GM18499 (cell line): ENCODE results near the gene ARAP1.

Experiments
- ATAC-seq: cut with Tn5 transposase; IDR thresholded peaks from one replicate; pipeline ENCODE4 v1.9.1; 2021; ENCODE audit warnings: moderate number of reproducible peaks; ENCODE audit not compliant: insufficient read depth, unreplicated experiment

Gene ARAP1

DNA sequence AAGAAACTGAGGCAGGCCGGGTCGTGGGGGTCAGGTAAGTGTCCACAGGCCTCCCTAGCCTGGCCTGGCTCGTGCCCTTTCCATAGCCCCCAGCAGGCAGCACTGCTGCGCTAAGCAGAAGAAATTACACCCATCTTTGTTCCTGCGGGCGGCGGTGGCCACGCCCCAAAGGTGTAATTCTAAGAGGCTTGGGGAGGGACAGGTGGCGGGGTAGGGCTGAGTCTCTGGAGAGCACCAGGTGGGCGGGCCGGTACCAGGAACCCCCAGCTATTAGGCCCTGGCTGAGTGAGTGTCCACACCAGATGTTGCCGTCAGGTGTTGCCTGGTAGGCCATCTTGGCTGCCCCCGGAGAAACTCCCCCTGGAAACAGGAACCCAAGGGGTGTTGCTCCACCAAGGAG lies 12.3 kb upstream of the ARAP1 start:
- ATAC-seq, result no peak

DNA sequence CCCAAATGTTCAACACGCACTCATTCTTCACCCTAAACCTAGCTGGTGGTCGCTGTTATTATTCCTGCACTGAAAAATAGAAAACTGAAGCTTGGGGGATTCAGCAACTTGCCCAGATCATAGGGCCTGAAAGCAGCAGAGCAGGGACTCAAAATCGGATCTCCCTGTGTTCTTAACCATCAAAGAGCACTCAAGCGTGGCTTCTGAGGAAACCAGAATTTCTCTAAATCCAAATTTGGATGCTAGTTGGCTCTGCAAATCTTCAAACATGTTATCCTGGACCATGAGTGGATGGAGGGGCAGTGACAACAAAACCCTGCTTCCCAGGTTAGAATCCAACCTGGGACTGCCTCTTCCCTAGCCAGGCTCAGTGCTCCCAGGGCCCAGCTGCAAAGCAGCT lies 11.6 kb upstream of the ARAP1 start:
- no peak for ATAC-seq

DNA sequence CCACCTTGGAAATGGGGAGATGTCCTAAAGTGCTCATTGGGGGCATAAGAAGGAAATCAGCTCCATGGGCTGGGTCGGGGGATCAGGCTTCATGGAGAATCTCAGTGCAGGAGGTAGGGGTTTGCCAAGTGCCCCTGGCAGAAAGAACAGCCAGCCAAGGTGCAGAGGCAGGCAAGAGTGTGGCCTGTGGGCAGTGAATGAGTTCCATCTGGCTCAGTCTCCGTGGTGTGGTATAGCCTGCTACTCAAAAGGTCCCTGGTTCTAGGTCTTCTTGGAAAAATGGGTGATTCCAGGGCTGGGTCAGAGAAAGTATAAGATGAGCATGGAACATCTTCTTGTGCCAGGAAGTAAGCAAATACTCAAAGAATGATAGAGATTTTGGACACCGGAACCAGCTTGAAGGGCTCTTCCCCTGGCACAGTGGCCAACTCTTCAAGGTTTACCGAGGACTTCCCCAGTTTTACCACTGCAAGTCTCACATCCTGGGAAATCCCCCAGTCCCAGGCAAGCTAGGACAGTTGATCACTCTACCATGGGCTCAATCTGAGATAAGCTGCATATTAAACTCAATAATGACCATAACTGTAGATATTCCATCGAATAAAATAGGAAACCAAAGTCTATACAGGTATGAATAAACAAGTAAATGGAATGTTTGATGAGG lies 10.6 kb upstream of the ARAP1 start:
- no peak for ATAC-seq

DNA sequence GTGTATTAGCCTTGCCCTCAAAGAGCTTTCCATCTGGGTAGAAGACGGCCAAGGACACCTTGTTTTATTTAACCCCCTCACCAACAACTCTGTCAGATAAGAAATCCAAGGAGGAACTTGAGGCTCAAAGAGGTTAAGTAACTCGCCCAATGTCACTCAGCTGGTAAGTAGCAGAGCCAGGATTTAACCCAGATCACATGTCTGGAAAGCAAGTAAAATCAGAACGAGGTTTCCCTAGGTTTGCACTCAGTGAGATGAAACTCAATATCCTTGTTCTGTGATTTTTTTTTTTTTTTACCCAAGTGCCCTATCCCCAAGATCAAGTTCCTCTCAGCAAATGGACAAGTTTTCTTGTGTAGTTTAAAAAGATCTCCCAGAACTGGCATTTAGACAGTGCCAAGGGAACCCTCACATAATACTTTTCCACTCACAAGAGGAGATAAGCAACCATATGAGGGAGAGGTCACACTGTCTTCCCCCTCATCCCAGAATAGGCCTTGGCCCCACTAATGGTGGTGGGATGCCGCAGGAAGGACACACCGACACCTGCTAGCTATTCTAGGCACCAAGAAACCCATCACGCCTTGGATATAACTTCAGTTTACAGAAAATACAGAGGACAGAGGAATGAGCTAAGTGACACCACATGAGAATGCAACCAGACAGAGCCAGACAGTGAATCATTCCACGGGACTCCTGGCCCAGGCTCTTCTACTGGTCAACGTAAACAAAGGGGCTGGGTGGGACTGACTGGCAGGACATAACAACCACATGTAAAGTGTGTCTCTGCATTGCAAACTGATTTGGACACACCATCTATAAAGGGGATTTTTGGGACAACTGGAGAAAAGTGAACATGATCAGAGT lies 8.6 kb upstream of the ARAP1 start:
- no peak for ATAC-seq

DNA sequence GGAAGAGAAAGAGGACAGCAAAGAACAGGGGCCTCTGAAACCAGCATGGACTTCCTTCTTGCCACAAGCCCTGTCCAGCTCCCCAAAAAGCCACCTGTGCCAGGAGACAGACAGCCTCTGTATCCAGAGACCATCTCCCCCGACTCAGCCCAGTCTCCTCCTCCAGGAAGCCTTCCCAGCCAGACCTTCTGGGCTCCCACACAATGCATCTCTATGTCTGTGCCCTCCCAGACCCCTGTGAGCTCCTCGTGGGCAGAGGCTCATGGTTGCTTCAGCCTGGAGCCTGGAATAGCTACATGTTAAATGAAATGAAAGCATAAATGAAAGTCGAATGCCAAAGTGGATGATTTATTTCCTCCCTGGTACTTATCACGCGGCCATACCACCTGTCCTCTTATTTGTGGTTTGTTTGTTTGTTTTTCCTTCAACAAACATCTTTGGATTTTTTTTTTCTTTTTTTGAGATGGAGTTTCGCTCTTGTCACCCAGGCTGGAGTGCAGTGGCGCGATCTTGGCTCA lies 7.3 kb upstream of the ARAP1 start:
- no peak for ATAC-seq

DNA sequence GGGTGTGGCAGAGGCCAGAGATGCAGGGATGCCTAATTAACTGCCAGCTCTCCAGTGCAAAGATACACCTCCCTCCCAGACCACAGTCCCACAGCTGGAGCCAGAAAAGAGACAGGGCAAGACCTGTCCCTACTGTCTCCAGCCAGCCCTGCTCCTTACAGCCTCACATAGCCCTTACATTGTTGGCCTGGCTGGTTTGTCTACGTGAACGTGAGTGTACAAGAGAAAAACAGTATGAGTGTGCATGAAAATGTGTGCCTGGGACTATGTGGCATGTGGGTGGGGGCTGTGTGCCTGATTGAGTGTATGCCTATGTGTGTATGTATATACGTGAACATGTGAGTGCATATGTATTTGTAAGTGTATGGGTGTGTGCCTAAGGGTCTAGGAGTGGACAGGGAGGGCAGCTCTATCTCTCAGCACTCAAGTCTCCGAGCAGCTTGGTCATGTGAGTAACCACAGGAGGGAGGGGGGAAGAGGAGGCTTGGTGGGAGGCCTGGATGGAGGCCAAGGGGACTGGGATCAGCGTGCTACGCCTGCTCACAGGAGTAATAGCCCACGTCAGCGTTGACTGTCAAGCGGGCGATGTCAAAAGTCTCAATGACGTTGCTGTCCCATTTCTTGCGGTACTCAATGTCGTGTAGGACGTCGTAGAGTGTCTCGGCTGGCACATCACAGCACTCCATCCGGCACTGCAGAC lies 6.6 kb upstream of the ARAP1 start:
- no peak for ATAC-seq

DNA sequence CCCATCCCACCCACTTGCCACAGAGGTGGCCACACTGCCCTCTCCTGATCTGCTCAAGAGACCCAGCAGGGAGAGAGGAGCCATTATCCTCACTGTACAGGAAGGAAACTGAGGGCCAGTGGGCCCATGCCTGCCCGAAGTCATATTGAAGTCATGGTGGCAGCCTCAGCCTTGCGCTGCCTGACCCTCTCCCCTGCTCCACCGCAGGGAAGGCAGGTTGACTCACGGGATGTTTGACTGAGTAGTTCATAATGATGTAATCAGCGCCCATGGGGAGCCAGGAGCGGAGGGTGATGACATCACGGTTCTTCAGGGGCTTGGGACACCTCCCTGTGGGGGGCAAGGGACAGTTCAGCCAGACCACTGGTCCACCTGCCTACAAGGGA lies 6.1 kb upstream of the ARAP1 start:
- ATAC-seq, result no peak

DNA sequence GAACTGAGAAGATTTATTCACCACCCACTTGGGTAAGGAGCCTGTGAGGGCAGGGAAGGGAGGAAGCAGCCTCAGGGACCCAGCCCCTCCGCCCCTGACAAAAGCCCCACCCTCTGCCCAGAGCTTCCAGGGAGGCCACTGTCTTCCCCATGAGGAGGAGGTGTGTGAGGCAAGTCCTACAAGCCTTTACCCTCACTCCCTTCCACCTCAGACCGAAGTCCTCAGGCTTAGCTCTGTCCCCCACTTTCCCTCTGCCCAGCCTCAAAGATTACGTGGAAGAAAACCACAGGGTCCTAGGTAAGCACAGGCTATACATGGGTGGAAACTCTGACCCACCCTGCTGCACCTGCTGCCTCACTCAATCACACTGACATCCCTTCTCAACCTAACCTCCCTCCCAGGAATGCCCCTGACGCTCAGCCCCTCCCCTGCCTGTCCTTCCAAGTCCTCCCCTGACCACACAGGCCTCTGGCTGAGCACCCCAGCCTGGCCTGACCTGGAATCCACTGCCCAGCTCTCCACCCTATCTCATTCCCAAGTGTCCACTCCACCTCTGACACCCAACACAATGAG lies 3.6 kb upstream of the ARAP1 start:
- no peak for ATAC-seq

DNA sequence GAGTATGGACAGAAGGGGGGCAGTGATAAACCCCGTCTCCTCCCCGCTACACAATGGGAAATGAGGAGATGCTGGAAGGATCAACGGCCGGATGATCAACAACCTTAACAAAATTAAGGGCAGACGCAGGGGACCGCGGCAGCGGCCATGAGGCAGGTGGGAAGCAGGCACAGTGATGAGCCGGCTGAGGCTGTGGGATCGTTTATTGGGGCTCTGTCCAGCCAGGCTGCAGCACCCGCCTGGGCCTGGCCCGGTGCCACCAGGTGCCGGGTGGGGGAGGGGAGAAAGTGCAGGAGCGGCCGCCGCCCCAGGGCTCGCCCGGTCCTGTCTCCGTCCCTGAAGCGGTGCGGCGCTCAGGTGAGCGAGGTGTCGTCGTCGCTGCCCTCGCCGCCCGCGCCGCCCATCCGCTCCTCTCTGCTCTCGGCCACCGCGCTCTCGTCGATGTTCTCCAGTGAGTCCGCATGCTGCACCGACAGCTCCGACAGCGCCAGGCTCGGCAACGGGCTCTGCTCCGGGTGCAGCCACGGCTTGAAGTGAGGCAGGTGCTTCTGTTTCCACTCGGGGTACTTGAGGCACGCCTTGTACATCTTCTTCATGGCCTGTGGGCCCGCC lies 2.4 kb upstream of the ARAP1 start:
- ATAC-seq, result no peak

DNA sequence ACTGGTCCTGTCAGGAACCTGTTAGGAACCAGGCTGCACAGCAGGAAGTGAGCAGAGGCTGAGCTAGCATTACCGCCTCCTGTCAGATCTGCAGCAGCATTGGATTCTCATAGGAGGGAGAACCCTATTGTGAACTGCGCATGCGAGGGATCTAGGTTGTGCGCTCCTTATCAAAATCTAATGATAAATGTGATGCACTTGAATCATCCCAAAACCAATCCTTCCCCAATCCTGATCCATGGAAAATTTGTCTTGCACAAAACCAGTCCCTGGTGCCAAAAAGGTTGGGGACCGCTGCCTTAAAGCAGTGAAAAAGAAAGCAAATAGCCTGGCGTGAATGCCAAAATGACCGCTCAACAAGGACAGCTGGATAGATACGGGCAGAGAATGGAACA lies 1.9 kb upstream of the ARAP1 start:
- ATAC-seq, result no peak

DNA sequence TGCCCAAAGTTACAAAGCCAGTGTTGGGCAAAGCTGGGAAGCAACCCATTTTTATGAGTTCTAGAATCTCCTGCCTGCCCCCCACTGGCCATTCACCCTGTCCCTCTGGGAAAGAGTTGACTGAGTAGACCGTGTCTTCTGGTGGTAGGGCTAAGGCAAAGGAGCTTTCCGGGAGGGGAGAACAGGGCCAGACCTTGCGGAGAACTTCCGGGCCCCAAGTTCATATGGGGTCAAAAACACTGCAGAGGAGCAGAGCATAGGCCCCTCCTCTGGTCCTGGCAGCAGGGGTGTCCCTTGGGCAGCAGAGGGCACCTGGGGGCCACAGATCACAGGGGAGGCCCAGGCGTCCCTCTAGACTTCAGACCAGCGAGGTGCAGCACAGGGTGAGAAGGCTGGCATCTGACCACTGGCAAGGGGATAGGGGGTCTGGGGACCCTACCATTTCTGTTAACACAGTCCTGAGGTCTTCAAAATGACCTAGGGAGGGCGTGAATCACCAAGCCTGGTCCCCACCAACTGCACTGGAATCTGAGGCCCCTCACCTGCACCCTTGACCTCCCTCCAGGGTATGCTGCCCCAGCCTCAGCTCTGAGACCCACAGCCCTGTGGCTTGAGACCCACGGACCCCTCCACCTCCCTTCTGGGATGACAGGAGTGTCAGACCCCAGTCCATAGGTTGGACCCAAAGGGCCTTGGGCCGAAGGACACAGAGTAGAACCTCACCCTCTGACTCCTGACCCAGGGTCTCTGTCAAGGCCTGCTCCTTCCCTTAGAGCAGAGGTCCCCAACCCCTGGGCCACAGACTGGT lies 1.3 kb upstream of the ARAP1 start:
- ATAC-seq, result no peak

DNA sequence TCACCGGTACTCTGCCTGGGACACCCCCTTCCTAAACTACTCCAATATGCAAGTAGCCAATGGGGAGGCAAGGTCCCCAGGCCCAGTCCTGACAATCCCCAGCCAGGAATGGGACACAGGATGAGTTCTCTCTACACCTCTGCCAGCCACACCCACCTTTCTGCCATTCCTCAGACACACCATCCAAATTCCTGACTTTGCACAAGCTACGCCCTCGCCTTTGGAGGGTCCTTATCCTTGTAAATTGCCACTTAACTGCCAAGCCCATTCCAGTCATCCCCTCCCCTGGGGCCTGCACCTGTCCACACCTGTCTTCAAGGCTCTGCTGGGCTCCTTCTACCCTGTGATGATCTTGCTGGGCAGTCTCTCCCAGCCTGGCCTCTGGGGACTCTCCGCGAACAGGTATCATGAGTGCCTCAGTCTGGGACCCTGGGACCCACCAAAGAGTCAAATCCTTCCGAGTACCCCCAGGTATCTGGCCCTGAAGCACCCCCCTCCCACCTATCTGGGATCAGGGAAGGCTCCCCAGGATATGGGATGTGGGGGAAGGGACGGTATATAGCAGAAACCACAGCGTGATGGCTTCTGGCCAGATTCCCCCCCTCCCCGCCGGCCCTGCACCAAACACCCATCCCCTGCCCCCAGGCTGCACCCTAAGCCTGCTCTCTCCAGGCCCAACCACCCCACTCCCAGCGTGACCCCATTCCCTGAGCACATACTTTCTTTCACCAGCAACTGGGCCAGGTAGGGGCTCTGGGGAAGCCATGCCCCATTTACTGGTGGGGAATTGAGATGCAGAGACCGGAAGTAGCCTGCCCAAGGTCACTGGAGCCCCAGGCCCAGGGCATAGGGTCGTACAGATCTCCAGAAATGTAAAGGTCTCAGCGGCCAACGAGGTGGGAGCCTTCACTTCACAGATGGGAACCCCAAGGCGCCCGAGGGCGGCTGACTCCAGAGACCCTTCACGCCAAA lies 806 bp downstream of the ARAP1 start:
- ATAC-seq, result no peak

DNA sequence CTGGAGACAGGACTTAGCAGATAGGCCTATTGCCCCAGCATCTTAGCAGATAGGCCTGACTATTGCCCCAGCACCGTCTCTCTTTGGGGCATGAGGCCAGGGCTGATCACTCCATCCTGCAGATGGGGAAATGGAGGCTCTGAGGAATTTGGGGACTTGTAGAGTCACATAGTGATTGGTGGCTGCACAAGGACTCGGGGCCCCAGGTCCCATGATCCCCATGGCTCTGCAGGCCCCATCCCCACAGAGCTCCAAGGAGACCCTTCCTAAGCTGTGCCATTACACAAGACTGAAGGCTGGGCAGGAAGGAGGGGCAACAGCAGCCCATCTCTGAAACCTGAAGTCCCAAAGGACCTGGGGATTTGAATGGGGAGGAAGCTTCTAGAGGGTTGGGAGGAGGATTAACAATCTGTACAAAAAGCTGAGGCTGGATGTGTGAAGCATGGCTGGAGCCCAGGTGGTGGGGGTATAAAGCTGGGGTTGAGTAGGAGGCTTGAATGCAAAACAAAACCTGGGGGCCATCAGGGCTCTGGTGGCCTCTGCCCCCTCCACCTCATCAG lies 1.6 kb downstream of the ARAP1 start:
- ATAC-seq, result no peak

DNA sequence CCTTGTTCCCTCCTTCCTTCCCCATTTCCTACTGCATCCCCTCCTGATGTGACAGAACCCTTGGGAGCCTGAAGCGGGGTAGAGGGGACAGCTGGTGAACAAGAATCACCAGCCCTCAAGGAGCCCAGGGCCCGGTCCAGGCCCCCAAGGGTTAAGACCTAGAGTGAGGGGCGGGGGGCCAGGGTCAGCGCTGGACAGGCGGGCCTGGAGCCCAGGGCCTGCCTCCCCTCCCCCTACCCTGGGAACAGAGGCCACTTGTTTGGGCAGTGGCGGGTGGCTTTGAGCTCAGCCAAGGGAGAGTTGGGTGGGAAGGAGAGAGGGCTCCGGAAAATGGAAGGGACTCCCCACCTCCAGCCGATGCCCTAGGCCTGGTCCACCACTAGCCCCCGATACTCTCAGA lies 2.1 kb downstream of the ARAP1 start:
- no peak for ATAC-seq

DNA sequence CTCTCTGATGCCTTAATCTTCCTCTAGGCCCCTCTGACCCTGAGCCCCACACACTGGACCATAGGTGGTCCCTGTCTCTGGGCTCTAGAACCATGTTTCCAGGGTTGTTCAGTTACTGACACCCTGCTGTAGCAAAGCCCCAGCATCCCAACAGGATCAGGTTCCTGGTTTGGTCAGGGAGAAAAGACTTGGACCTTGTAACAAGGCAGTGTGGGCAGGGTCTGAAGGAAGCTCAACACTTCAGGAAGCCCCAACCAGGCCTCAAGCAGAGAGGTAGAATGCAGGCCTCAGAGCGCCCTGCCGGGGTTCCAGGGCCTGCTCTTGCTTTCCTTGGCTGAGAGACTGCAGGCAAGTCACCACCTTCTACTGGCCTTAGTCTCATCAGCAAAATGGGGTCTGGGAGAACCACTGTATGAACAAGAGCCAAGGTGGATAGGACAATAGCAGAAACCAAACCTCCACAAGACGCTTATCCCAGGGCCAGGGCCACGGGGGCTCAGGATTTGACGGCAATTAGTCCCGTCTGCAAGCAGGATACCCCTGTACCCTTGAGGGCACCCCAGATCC lies 4.8 kb downstream of the ARAP1 start:
- no peak for ATAC-seq

DNA sequence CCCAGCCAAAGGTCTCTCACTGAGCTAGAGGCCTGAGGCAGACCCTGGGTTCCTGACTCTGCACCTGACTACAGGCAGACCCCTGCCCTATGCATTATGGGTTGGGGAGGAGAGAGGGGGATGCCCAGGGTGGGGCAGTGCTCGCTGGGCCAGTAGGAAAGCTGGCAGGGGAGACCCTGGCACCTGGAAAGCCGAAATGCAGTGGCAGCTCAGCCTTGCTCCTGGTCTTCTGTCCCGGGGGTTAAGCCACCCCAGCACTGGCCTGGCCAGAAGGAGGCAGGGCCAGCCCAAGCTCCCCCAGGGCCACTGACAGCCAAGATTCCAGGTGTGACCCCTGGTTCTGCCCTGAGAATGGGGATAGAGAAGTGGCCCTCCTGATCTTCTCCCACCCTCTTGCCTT lies 5.4 kb downstream of the ARAP1 start:
- ATAC-seq, result no peak

DNA sequence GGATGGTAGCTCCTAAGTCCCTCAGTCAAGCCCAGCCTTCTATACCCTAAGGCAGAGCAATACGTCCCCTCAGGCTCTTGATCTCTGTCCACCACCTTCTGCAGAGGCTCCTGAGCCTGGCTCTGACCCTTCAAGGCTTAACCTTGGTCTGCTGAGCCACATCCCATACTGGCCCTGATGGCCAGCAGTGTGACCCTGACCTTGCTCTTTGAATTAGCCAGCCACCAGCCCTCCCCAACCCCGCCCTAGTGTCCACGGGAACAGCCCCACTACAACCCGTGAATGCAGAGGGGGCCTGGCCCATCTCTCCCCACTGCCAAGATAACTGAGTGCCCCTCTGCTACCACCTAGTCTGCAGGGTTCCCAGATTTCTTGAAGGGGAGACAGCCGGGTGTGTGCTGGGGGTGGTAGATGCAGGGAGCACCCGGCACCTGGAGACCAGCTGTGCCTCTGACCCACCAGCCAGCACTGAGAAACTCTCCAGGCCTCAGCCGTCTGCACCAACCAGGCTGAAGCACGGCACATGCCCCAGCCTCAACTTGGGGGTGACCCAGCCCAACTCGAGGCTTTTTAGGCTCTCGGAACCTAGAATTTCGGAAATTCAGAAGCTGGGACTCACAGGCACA lies 6.2 kb downstream of the ARAP1 start:
- no peak for ATAC-seq
